HEK293 (cell line): ENCODE measurements around the gene B4GAT1.
A peak's percentile ranks its signal among the peaks of the same experiment; 100 is the strongest.

ENCODE experiments used
- CTCF ChIA-PET: fragments of 350-600 bp; formaldehyde crosslinking; extraction: SDS; loops from one replicate; lab custom pipeline; 2021; ENCODE audit warnings: antibody characterized with exemption; lab: Yijun Ruan, JAX
- POLR2A ChIA-PET: fragments of 300-600 bp; formaldehyde crosslinking; extraction: SDS; loops from one replicate; lab custom pipeline; 2020; ENCODE audit warnings: antibody characterized with exemption, inconsistent platforms; lab: Yijun Ruan, JAX
- H3K27ac ChIP-seq: fragments of 200-500 bp; sonication (Bioruptor generic); 2 replicates; pipeline ENCODE4 v1.5.1; 2014; ENCODE audit warnings: low read depth, low read length, control low read depth, inconsistent platforms; ENCODE audit errors: extremely low read depth
- H3K36me3 ChIP-seq, 2 experiments: fragments of 200-500 bp in 1 of 2; sonication (Bioruptor generic) in 1 of 2; 1 replicate in 1 of 2; 2 replicates in 1 of 2; pipeline ENCODE4 v1.5.1; 2014 to 2017; ENCODE audit warnings: inconsistent platforms in 2 of 2, low read length in 2 of 2; ENCODE audit not compliant: control insufficient read depth in 2 of 2, insufficient read depth in 1 of 2
- H3K4me1 ChIP-seq: fragments of 200-500 bp; sonication (Bioruptor generic); 2 replicates; pipeline ENCODE4 v1.5.1; 2014; ENCODE audit warnings: mild to moderate bottlenecking, low read length, inconsistent platforms; ENCODE audit not compliant: control insufficient read depth, insufficient read depth
- H3K4me3 ChIP-seq: 2 replicates; pipeline ENCODE4 v1.5.1; 2011; ENCODE audit warnings: low read depth, mild to moderate bottlenecking, control low read depth, low read length, moderate library complexity
- H3K9me3 ChIP-seq: fragments of 200-500 bp; sonication (Bioruptor generic); 2 replicates; pipeline ENCODE4 v1.5.1; 2014; ENCODE audit warnings: low read depth, low read length, inconsistent platforms; ENCODE audit not compliant: control insufficient read depth, insufficient read depth
- GLI2 ChIP-seq: fragments of 450-650 bp; formaldehyde crosslinking; IDR thresholded peaks from 2 replicates; pipeline ENCODE4; 2017; ENCODE audit warnings: missing biosample characterization, missing genetic modification characterization, low read depth, borderline replicate concordance
- KLF10 ChIP-seq: fragments of 450-650 bp; IDR thresholded peaks from 2 replicates; pipeline ENCODE4 v1.5.1; 2018; ENCODE audit warnings: missing biosample characterization, mild to moderate bottlenecking, missing genetic modification characterization
- KLF9 ChIP-seq: fragments of 450-650 bp; formaldehyde crosslinking; IDR thresholded peaks from 2 replicates; pipeline ENCODE4 v1.5.1; 2016; ENCODE audit warnings: missing biosample characterization, missing genetic modification characterization, low read depth
- MYNN ChIP-seq: fragments of 450-650 bp; formaldehyde crosslinking; IDR thresholded peaks from 2 replicates; pipeline ENCODE4 v1.5.1; 2016; ENCODE audit warnings: missing biosample characterization, missing genetic modification characterization, borderline replicate concordance
- PRDM2 ChIP-seq: fragments of 450-650 bp; formaldehyde crosslinking; IDR thresholded peaks from 2 replicates; pipeline ENCODE4 v1.5.1; 2016; ENCODE audit warnings: missing biosample characterization, missing genetic modification characterization, borderline replicate concordance
- SALL2 ChIP-seq: fragments of 450-650 bp; formaldehyde crosslinking; IDR thresholded peaks from 2 replicates; pipeline ENCODE4 v1.5.0; 2017; ENCODE audit warnings: missing biosample characterization, mild to moderate bottlenecking, missing genetic modification characterization, borderline replicate concordance
- TCF7L2 ChIP-seq: IDR thresholded peaks from 2 replicates; pipeline ENCODE4 v1.6.1; 2011; ENCODE audit warnings: low read depth, mild to moderate bottlenecking, inconsistent platforms, low read length, moderate library complexity, borderline replicate concordance
- WT1 ChIP-seq: fragments of 450-650 bp; formaldehyde crosslinking; IDR thresholded peaks from 2 replicates; pipeline ENCODE4 v1.5.1; 2016; ENCODE audit warnings: missing biosample characterization, missing genetic modification characterization
- ZBTB7A ChIP-seq: fragments of 450-650 bp; formaldehyde crosslinking; IDR thresholded peaks from 2 replicates; pipeline ENCODE4 v1.5.1; 2016; ENCODE audit warnings: low read depth, missing biosample characterization, missing genetic modification characterization
- ZNF146 ChIP-seq: fragments of 450-650 bp; formaldehyde crosslinking; IDR thresholded peaks from 2 replicates; pipeline ENCODE4 v1.5.1; 2016; ENCODE audit warnings: missing biosample characterization, missing genetic modification characterization
- ZNF169 ChIP-seq: fragments of 450-650 bp; formaldehyde crosslinking; IDR thresholded peaks from 2 replicates; pipeline ENCODE4 v1.5.1; 2016; ENCODE audit warnings: missing biosample characterization, missing genetic modification characterization
- ZNF175 ChIP-seq: fragments of 450-650 bp; formaldehyde crosslinking; IDR thresholded peaks from 2 replicates; pipeline ENCODE4 v1.5.1; 2016; ENCODE audit warnings: missing biosample characterization, missing genetic modification characterization
- ZNF26 ChIP-seq: fragments of 450-650 bp; formaldehyde crosslinking; IDR thresholded peaks from 2 replicates; pipeline ENCODE4 v1.5.1; 2016; ENCODE audit warnings: missing biosample characterization, missing genetic modification characterization
- ZNF280C ChIP-seq: fragments of 450-650 bp; formaldehyde crosslinking; IDR thresholded peaks from 2 replicates; pipeline ENCODE4 v1.5.1; 2016; ENCODE audit warnings: missing biosample characterization, missing genetic modification characterization
- ZNF324 ChIP-seq: fragments of 450-650 bp; formaldehyde crosslinking; IDR thresholded peaks from 2 replicates; pipeline ENCODE4 v1.5.1; 2016; ENCODE audit warnings: missing biosample characterization, missing genetic modification characterization
- ZNF366 ChIP-seq: fragments of 450-650 bp; formaldehyde crosslinking; conservative IDR thresholded peaks from 2 replicates; pipeline ENCODE4 v1.5.1; 2016; ENCODE audit warnings: missing biosample characterization, missing genetic modification characterization
- ZNF426 ChIP-seq: fragments of 450-650 bp; formaldehyde crosslinking; IDR thresholded peaks from 2 replicates; pipeline ENCODE4 v1.5.1; 2017; ENCODE audit warnings: missing biosample characterization, missing genetic modification characterization, mild to moderate bottlenecking, inconsistent platforms, moderate library complexity
- ZNF529 ChIP-seq: fragments of 450-650 bp; formaldehyde crosslinking; IDR thresholded peaks from 2 replicates; pipeline ENCODE4 v1.5.1; 2017; ENCODE audit warnings: missing genetic modification characterization, missing biosample characterization; ENCODE audit not compliant: insufficient replicate concordance
- ZNF544 ChIP-seq: fragments of 450-650 bp; formaldehyde crosslinking; IDR thresholded peaks from 2 replicates; pipeline ENCODE4 v1.5.0; 2017; ENCODE audit warnings: missing biosample characterization, missing genetic modification characterization
- ZNF549 ChIP-seq: fragments of 450-650 bp; IDR thresholded peaks from 2 replicates; pipeline ENCODE4 v1.5.1; 2018; ENCODE audit warnings: missing biosample characterization, missing genetic modification characterization, mild to moderate bottlenecking, inconsistent platforms, moderate library complexity
- ZNF561 ChIP-seq: fragments of 450-650 bp; IDR thresholded peaks from 2 replicates; pipeline ENCODE4 v1.5.1; 2018; ENCODE audit warnings: missing biosample characterization, missing genetic modification characterization, borderline replicate concordance
- ZNF571 ChIP-seq: fragments of 450-650 bp; formaldehyde crosslinking; IDR thresholded peaks from 2 replicates; pipeline ENCODE4 v1.5.0; 2017; ENCODE audit warnings: missing biosample characterization, missing genetic modification characterization
- ZNF660 ChIP-seq: fragments of 450-650 bp; IDR thresholded peaks from 2 replicates; pipeline ENCODE4 v1.5.1; 2018; ENCODE audit warnings: missing biosample characterization, mild to moderate bottlenecking, missing genetic modification characterization
- ZNF791 ChIP-seq: fragments of 450-650 bp; formaldehyde crosslinking; IDR thresholded peaks from 2 replicates; pipeline ENCODE4 v1.5.1; 2016; ENCODE audit warnings: missing biosample characterization, missing genetic modification characterization
- ZNF843 ChIP-seq: fragments of 450-650 bp; formaldehyde crosslinking; IDR thresholded peaks from 2 replicates; pipeline ENCODE4 v1.5.1; 2016; ENCODE audit warnings: missing biosample characterization, missing genetic modification characterization
- ZSCAN16 ChIP-seq: fragments of 450-650 bp; formaldehyde crosslinking; IDR thresholded peaks from 2 replicates; pipeline ENCODE4 v1.5.1; 2016; ENCODE audit warnings: missing biosample characterization, missing genetic modification characterization
- ZSCAN23 ChIP-seq: fragments of 450-650 bp; formaldehyde crosslinking; IDR thresholded peaks from 2 replicates; pipeline ENCODE4 v1.5.1; 2016; ENCODE audit warnings: missing biosample characterization, missing genetic modification characterization
- ZSCAN30 ChIP-seq: fragments of 450-650 bp; IDR thresholded peaks from 2 replicates; pipeline ENCODE4 v1.5.1; 2018; ENCODE audit warnings: missing biosample characterization, mild to moderate bottlenecking, missing genetic modification characterization, moderate library complexity

Gene B4GAT1

GRCh38 chr11:66347425-66348276 lies at the start of gene B4GAT1:
B4GAT1 (minus strand) TSS chr11:66347629; CDS start chr11:66347545, 84 bp downstream.
- POLR2A ChIA-PET = interaction anchor here (0.7 to 4.3 kb wide), 15 partner anchors 9 to 269 kb away, joined by 3 to 18 read pairs (median 4); partner anchors contain the start of genes RBM14, RIN1, SLC29A2 and YIF1A
- CTCF ChIA-PET = interaction anchor here (0.6 to 3.1 kb wide), 7 partner anchors 17 to 115 kb away, joined by 3 to 24 read pairs (median 6); no protein-coding TSS in a partner anchor
- peak within 1 kb of the TSS; percentile 96 for H3K4me3 ChIP-seq
- TF ChIP-seq ZNF561 (no peak; the same call in 1 of the 2 replicates), ZNF529 (tag by site-specific recombination) (no peak), ZSCAN30 (tag by site-specific recombination) (peak; percentile 80), ZNF571 (tag by site-specific recombination) (no peak), ZNF280C (tag by site-specific recombination) (no peak), ZNF175 (tag by site-specific recombination) (no peak), ZNF549 (tag by site-specific recombination) (no peak), KLF9 (tag by site-specific recombination) (peak; percentile 45; the same call in 1 of the 2 replicates), ZNF324 (tag by site-specific recombination) (peak; percentile 94), ZNF366 (tag by site-specific recombination) (peak; percentile 81), ZNF26 (no peak), KLF10 (peak; percentile 64; the same call in 1 of the 2 replicates), ZNF660 (peak; percentile 86), ZSCAN23 (tag by site-specific recombination) (peak; percentile 36; the same call in 1 of the 2 replicates), ZNF843 (tag by site-specific recombination) (peak; percentile 52; the same call in 1 of the 2 replicates), ZBTB7A (tag by site-specific recombination) (0 out of 2 replicates have a peak, but pooled peaks have one; percentile 25), MYNN (no peak), ZNF544 (tag by site-specific recombination) (no peak), ZNF146 (tag by site-specific recombination) (0 out of 2 replicates have a peak, but pooled peaks have one; percentile 18), WT1 (tag by site-specific recombination) (peak; percentile 56; the same call in 1 of the 2 replicates), ZNF791 (no peak), ZNF426 (tag by site-specific recombination) (no peak), ZNF169 (tag by site-specific recombination) (no peak), TCF7L2 (no peak), SALL2 (tag by site-specific recombination) (0 out of 2 replicates have a peak, but pooled peaks have one; percentile 73), ZSCAN16 (no peak), GLI2 (tag by site-specific recombination) (no peak), PRDM2 (0 out of 2 replicates have a peak, but pooled peaks have one; percentile 61)

More at GRCh38 chr11:66347425-66348276, at the start of gene B4GAT1:
- Histone ChIP-seq H3K9me3 (no peaks in the 10 kb centered on the region), H3K27ac (peak within 1 kb of the TSS; percentile 89), H3K4me1 (no peaks in the 10 kb centered on the region), H3K36me3 (peaks cover 0 to 13% of the 10 kb centered on the region in 2 experiments; a peak in 1 of 3 replicates)
